HG03342 (cell line): ENCODE data around the gene ZNF584.

Experiments
- ATAC-seq: cut with Tn5 transposase; IDR thresholded peaks from one replicate; pipeline ENCODE4 v1.9.1; 2021; ENCODE audit warnings: mild to moderate bottlenecking, moderate library complexity; ENCODE audit not compliant: unreplicated experiment

The ZNF584 gene

DNA sequence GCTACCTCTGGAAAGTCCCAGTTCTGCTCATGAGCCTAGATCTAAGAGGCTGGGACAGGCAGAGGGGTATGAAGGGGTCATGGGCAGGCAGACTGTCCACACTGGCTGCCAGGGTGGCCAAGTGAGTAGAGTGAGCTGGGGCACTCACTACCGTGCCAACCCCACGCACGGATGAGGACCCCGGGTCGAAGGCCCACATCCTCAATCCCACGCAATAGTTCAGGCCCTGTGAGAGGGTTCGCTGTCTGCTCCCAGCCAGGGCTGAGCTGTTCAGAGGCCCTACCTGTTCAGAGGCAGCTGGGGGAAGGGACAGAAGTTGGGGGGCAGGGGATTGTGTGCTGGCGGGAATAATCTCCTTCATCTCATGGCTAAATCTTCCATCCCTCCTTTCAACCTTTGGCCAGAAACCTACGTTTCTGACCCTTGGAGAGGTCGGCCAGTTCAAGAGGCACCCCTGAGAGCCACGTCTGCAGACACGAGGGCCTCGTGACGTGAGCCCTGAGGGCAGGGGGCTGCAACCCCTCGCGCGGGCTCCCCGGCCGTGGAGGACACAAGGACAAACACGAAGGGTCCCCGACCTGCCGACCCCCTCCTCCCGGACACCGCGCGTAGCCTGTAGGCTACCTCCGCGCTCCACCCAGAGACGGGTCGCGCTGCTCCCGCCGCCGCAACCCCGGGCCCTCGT, 22.4 kb upstream of the ZNF584 start:
- ATAC-seq, result no peak

DNA sequence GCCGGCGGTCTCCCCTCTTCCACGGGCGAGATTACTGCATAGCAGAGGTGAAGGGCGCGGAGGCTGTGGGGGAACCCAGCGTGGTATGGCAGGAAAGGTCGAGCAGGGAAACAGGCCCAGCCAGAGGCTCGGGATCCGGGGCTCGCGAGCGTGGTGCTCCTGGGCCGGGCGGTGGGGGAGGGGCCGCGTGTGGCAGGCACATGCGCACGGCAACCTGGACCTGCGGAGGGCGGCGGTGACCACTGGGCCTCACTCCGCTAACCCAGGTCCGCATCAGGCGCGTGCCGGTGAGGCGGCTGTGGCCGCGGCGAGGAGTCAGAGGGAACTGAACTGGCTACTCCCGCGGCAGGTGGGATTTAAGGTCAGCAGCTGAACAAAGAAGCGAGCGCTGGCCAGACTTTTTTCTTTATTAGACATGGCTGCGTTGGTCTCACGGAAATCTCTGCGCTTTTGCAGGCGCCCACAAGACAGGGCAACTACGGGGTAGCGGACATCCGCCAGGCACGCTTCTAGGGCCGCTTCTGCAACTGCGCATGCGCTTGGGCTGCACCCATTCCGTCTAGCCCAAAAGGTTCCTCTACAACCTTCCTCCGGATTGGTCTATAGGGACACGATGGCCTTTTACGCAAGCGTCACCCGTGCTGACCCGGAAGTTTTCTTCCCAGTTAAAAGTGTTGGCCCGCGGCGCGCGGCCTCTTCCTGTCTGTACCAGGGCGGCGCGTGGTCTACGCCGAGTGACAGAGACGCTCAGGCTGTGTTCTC, 21.7 kb upstream of the ZNF584 start, which contains the start of gene RPS5:
RPS5 (plus strand) TSS at position 694 of the 762 bp plus-strand sequence. CDS start 869 bp downstream, outside the sequence.
- peak; percentile 88 for ATAC-seq

DNA sequence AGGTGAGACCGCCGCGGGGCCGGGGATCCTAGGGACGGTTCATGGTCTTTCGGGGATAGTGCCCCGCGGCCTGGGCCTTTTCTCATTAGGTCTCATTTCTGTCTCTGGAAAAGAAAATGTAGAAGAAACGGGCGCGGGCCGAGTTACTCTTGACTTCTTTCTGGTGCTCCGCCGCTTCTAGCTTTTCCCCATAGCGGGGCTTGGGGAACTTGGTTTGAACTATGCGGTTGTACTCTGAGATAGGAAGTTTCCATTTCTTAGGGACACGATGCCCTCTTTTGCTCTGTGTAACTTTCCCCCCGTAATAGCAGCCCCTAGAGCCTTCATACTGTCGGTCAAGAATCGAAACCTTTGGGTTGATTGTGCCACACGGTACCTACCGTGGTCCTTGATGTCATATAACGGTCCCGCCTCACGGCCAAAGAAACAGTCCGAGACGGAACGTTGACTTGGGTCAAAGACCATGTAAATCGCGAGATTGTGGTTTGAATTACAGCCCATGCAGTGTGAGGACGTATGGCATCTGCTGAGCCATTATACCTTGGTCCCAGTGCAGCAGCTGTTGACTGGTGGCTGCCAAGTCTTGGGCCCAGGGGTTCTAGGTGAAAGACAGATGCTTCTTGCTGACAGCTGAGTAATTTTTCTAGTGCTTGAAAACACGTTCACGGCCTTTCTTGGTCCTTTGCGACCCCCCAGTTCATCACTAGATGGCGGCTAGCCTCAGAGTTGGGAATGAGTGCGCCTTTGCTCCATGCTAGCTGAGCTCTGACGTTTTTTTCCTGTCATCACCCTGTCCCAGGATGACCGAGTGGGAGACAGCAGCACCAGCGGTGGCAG, 20.9 kb upstream of the ZNF584 start:
- peak; percentile 3 for ATAC-seq

DNA sequence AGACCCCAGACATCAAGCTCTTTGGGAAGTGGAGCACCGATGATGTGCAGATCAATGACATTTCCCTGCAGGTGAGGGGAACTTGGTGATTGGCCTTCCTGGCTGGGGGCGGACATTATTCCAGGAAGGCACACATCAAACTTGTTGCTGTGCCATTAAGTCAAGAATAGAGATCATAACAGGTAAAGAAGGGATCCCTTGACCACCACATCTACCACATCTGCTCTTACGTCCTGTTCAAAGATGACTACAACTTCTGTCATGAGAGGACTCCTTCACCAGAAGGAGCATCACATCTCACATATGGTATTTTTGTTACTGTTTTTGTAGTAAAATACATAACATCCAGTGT, 20.3 kb upstream of the ZNF584 start:
- no peak for ATAC-seq

DNA sequence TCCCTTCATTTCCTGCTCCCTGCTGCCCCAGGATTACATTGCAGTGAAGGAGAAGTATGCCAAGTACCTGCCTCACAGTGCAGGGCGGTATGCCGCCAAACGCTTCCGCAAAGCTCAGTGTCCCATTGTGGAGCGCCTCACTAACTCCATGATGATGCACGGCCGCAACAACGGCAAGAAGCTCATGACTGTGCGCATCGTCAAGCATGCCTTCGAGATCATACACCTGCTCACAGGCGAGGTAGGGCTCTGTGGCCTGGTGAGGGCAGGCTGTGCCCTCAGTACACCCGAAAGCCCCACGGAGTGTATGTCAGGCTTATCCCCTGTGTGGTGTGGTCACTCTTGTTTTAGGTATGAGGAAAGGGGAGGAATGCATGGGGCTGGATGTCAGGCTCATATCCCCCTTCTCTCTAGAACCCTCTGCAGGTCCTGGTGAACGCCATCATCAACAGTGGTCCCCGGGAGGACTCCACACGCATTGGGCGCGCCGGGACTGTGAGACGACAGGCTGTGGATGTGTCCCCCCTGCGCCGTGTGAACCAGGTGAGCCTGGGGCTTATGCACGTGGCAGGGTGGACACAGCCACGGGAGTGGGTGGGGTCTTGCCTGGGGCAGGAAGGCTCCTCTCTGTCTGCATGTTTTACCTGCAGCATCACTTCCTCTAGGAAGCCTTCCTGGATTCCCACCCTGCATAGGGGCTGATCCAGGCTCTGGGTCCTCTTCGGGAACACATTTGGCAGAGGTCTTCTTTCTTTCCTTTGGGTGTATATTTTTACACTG, 15.3 kb upstream of the ZNF584 start:
- no peak for ATAC-seq

DNA sequence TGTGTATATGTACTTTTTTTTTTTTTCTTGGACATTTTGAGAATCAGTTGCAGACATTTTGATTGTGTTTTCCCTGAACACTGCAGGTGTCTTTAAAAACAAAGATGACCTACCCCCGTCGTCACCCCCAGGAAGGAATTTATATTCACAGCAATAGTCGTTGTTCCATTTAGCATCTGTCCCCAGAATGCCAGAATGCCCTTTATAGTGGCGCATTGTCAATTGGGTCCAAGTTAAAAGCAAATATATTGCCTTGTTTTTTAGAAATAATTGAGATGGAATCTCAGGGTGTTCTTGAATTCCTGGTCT, 14.8 kb upstream of the ZNF584 start:
- ATAC-seq, result no peak

DNA sequence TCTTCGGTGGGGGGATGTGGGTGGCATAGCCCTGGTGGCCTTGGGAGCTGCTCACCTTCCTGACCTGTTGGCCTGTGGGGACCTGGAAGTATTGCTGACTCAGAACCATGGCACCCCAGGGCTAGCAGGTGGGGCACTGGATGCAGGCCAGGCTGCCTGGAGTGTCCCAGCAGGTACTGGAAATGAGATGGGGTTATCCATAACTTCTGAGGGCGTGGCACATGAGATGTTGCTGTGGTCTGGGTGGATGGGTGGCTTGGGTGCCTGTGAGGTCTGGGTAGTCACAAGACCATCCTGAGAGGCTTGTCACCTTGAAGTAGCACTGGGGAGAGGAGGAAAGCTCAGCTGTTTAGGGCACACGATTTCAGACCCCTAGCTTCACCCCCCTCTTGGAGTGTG, 13.6 kb upstream of the ZNF584 start:
- no peak for ATAC-seq

DNA sequence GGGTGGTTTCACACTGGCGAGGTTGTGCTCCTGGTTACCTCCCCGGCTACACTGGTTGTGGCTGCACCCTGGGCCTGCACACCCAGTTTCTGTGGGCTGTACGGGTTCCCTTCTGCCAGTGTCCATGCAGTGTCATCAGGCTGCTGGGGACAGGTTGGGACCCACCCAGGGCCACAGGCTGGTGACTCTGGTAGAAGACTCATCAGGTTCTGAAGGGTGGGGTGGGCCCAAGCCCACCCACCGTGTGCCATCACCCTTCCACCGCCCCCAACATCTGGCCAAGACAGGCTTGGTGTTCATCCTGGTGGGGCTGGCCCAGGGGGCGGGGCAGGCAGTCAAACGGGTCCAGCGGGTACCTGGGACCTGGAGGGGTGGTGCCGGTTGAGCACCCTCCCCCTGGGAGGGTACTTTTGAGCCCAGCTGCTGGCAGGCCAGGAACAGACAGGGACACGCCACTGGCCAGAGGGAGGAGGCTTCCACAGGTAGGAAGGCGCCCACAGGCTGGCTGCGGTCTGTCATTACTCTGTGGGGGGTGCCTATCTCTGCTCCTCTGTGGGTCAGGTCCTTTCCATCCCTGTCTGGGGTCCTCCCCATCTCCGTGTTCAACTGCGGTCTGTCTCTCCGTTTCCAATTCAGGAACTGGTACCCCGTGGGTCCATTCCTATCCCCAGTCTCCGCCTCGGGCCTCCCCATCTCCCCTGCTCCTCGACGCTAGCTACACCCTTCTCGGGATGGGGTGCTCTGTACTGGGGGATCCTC, 13.1 kb upstream of the ZNF584 start, which contains the start of gene RNF225:
RNF225 (plus strand) TSS at position 437 of the 759 bp plus-strand sequence. CDS start 434 bp downstream, outside the sequence.
- ATAC-seq, result no peak

DNA sequence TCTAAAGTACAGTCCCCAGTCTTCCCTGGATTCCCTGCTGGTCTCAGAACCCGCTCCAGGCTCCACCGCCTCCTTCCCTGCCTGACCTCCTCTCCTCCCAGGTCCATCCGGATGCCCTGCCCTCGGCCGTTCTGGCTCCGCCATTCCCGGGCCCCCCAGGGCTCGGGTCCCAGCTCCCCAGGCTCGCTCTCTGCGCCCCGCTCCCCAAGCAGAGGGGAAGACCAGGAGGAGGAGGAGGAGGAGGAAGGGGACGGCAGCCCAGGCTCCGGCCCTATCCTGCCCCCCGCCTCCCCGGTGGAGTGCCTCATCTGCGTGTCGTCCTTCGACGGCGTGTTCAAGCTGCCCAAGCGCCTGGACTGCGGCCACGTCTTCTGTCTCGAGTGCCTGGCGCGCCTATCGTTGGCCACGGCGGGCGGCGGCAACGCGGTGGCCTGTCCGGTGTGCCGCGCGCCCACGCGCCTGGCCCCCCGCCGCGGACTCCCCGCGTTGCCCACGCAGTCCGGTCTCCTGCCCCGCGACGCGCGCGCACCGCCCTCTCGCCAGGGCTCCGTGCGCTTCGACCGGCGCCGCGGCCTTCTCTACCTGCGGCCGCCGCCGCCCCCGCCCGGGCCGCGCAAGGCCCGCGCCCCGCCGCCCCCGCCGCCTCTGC, 12.3 kb upstream of the ZNF584 start:
- no peak for ATAC-seq

DNA sequence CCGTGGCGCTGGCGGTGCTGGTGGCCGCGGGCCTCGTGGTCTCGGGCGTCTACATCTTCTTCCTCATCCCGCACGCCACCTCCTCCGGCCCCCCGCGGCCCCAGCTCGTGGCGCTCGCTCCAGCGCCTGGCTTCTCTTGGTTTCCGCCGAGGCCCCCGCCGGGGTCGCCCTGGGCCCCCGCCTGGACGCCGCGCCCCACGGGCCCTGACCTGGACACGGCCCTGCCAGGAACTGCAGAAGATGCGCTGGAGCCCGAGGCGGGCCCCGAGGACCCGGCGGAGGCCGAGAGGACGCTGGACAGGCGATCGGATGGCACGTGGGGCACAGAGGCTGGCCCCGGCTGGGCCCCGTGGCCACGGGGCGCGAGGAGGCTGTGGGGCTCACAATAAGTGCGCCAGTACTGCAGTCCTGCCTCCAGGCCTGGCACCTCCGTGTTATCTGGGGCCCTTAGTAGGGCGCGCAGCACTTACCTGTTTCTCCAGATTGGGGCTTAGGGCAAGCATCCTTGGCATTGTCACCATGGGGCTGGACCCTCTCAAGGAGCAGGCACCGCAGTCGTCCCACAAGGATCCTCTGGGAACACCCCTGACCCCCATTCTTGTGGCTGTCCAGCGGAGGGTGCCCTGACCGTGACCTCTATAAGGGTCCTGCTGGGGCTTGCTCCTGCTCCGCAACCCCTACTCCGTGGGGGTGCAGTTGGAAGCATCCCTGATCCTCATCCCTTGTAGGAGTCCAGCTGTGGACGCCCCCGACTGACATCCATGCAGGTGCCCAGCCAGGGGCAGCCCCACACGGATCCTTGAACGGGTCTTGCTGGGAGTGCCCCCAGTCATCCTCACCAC, 11.5 kb upstream of the ZNF584 start:
- ATAC-seq, result no peak

DNA sequence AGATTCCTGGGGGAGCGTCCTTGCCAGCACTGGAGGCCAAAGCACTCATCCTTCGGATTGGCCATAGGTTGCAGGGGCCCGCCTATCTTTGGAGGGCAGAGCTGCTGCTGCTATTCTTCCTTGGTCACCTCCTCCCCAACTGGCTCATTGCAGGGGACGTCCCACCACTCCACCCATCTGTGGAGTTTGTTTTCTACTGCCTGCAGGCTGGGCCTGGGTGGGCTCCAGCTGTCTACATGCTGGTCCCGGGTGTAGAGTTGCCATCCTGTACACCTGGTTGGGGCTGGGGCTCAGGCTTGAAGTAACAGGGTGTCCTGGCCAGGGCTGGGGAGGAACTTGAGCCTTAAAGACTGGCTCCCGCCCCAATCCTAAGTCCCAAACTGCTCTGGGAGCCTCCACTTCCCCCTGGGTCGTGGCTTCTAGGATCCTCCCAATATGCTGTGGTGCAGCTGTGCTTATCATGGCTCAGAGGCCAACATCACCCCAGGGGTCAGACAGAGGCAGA, 10.9 kb upstream of the ZNF584 start:
- no peak for ATAC-seq

DNA sequence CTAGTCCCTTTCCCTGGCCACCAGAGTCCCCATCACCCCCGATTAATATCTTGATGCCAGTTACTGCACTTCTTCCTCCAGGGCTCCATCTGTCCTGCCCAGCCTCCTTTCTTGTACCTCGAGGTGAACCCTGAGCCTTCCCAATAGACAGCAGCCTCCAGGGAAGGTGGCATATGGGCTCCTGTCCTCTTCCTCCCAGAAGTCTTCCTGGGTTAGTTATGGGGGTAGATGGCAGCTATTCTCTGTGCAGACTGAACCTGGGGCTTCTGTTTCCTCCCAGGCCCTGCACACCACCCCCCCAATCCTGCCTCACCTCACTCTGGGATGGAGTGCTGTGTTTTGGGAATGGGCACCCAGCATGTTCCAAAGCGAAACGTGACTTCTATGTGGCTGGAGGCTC, 10.4 kb upstream of the ZNF584 start:
- ATAC-seq, result no peak

DNA sequence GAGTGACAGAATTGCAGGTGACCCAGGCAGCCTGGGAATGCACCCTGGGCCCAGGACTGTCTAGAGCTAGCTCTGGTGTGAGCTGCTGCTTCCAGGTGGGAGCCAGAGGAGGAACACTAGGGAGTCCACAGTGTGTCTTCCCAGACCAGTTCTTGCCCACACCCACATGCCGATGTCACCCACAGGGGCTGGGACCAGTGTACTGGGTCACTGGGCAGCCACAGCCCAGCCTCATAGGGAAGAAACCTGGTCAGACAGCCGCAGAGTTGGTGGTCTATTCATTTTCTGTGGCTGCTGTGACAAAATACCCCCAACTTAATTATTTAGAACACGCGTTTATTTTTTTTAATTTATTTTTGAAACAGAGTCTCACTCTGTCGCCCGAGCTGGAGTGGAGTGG, 9.9 kb upstream of the ZNF584 start:
- no peak for ATAC-seq

DNA sequence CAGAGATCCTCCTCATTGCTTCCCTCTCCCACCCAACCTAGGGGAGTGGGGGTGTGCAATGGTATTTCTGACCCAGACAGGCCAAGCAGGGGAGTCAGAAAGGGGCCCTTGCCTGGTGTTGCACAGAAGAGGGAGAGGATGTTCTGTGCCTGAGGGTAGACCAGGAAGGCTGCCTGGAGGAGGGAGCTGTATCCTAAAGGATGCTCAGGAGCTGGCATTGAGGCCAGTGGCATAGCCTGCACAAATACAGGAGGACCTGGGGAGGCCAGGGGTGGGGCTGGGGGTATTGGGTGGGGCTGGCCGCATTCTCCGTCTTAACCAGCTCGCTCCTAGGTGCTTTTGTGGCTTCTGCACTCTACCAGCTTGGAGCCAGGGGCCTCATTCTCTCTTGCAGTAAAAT, 8.5 kb upstream of the ZNF584 start:
- ATAC-seq, result no peak

DNA sequence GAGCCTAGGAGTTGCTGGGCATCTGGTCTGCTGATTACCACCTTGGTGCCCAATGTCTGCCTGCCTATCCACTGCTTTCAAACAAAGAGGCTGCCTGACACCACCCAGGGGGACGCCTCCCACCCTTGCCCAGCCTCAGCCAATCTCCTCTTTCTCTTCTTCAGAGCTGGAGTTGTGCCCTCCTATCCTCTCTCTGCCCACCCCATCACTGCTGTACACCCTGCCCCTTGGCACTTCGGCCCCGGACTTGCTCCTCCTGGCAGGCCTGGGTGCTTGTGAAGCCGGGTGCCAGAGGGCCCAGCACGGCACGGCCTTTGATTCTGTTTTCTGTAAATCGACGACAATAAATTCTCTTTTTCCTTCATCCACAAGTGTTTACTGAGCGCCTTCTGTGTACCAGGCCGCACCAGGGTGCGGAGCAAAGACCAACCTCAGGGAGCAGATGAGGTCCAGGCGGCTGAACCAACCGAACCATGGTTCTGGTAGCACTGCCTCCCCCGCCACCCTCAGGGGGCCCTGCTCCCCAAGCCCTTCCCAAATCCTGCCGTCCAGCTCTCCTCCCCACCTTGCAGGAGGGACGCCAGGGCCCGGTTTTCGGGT, 8.0 kb upstream of the ZNF584 start:
- no peak for ATAC-seq

DNA sequence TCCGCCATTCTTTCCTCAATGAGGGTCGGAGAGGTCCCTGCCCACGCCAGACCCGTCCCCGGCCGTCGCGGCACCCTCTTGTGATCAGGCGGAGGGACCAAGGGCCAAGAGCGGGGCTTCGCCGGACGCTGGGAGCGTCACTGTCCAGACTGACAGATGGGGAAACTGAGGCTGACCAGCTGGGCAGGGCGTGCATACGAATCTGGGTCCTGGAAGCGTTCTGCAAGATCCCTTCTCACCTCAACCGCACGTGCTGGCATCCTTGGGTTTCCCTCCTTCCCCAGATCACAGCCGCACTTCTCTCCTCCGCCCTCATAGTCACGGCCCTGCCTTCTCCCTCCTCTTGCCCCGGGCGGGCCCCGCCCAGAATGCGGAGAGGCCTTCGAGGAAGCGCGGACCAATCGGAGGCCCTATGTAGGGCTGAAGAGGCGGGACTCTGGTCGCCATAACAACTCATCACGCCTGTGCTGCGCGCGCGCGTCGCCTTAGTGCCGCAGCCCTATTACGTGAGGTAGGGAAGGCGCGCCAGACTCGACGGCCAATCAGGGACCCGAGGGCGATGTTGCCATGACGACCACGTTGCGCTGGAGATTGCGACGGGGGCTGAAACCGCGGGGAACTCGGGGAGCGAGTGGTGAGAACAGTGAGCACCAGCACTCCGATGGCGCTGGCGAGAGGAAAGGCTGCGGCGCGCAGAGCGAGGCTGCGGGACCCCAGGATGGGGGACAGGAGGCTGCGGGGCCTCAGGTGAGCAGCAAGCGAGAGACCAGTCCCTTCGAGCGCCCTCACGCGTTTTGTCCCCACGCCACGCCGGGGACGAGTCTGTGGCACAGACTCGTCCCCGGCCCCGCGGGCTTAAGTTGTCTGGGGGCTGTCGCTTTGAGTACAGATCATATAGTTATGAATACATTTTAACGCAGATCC, 7.3 kb upstream of the ZNF584 start:
- ATAC-seq, result peak; percentile 96

DNA sequence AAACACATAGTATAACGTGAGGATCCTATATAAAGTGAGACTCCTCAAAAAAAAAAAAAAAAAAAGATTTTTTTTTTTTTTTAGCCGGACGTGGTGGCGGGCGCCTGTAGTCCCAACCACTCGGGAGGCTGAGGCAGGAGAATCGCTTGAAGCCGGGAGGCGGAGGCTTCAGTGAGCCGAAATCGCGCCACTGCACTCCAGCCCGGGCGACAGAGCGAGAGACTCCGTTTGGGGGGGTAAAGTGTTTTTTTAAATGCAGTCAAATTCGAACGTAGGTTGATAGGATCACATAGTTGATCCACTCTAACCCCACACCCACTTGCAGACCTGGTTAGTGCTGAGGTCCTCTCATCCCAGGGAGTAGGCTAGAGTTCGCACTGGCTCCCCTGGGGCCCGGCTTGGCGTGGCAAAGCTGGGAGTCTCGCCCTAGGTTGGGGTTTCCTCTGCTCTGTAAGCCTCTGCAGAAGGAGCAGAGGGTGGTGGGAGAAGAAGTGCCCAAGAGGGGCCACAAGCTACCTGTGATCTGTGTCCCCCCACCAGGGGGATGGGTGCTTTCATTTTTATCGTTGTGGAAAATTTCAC, 6.5 kb upstream of the ZNF584 start:
- ATAC-seq, result no peak
